Right ventricle myocardium inferior (tissue), 1 donor: ENCODE results near the gene CNN1. TPM values are rescaled to one million over a fixed set of nuclear protein-coding genes. Genes with fewer than 3 reads are reported as not detected.
"Not testable (repeated sequence)": the region's sequence is repeated elsewhere in the genome, so short reads cannot be mapped to it uniquely, and the experiment has no call there.

Source experiments
- ATAC-seq: fragments of 200-7000 bp; cut with Tn5 transposase; one replicate; pipeline ENCODE4 v1.9.1; 2020; ENCODE audit warnings: mild to moderate bottlenecking, moderate library complexity
- DNase-seq: peaks from one replicate; pipeline ENCODE4 v3.0.0; 2021; ENCODE audit errors: missing footprints
- intact Hi-C: fragments of 100-400 bp; cut with DNase I; formaldehyde crosslinking; loops from one replicate; pipeline ENCODE4 v1.11.0; 2022
- total RNA-seq: library from RNA; stranded (reverse); fragmentation: NEBNext Ultra II Directional; extraction: Animal tissue kit (Norgen Biotek cat#: 25700); gene quantifications from one replicate; pipeline ENCODE4 v1.2.1, GENCODE V29; 2021
- donor health status: DM: no; HTN: yes; CAD: no; lungs with severe emphysema.

Gene CNN1
- total RNA-seq, 1 donor from 2014 or later: 174 TPM

DNA sequence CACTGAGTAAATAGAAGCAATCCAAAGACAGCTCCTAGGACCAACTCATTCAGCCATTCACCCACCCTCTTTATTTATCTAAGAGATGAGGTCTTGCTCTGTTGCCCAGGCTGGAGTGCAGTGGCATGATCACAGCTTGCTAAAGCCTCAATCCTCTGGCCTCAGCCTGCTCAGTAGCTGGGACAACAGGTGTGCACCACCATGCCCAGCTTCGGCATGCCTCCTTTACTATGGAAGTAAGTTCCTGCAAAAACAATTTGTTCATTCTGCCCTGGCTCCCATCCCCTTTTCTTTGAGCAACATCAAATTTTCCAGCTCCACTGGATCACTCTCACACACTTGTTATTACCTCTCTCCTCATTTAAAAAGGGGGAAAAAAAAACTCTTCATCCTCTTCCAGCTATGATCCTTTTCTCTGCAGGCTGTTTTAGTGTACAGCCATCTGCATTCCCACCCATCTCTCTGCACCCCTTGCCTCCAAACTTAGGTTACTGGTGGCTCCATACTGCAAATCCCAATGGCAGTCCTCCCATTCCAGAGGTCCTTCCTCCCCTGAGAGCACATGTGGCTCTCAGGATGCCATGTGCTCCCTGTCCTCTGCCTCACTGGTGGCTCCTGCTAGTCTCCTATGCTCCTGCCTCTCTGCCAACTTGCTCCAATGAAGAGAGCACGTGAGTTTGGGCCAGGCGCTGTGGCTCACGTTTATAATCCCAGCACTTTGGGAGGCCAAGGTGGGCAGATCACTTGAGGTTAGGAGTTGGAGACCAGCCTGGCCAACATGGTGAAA, 18.2 kb downstream of the CNN1 start:
- intact Hi-C loops: no loop called here
- DNase-seq (no peak), ATAC-seq (no peak)

GRCh38 chr19:11558881-11559828, 20.5 kb downstream of the CNN1 start, which contains the start of gene ELOF1:
Gene ELOF1, minus strand, starts transcription at chr19:11559230. Its CDS starts 4,883 bp downstream, at chr19:11554347.
- peak; percentile 99 for ATAC-seq
- peak; percentile 99 for DNase-seq
- intact Hi-C loops: loop anchor here (2.0 kb wide), 1 partner anchor 28 kb away; no protein-coding TSS in a partner anchor

DNA sequence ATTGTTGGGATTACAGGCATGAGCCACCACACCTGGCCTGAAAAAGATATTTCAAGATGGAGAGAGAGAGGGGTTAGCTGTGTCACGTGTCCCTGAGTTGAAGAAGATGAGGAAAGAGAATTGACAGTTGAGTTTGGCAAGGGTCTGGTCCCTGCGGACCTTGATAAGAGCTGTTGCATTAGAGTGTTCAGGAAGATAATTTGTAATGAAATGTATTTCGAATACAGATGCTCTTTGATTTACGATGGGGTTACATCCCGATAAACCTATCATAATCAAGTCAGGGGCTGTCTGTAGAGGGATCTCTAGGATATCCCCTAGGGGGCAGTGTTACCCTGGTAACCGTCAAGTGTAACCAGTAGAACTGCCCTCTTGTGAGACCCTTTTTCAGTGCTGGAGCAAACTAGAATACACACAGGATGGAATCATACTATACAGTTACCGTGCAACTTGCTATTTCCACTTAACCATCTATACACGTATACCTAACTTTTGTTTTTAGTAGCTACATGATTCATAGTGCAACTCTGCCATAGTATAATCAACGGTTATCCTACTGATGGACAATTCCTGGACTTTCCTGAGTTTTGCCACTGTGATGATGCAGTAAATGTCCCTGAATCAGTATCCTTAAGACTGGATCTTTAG, 21.9 kb downstream of the CNN1 start:
- DNase-seq (no peak), ATAC-seq (no peak)
- intact Hi-C loops: no loop called here

- intact Hi-C loops: no loop called here
- no peak for ATAC-seq
- no peak for DNase-seq
These were observed 24.9 kb downstream of the CNN1 start for GRCh38 chr19:11563532-11563931.

DNA sequence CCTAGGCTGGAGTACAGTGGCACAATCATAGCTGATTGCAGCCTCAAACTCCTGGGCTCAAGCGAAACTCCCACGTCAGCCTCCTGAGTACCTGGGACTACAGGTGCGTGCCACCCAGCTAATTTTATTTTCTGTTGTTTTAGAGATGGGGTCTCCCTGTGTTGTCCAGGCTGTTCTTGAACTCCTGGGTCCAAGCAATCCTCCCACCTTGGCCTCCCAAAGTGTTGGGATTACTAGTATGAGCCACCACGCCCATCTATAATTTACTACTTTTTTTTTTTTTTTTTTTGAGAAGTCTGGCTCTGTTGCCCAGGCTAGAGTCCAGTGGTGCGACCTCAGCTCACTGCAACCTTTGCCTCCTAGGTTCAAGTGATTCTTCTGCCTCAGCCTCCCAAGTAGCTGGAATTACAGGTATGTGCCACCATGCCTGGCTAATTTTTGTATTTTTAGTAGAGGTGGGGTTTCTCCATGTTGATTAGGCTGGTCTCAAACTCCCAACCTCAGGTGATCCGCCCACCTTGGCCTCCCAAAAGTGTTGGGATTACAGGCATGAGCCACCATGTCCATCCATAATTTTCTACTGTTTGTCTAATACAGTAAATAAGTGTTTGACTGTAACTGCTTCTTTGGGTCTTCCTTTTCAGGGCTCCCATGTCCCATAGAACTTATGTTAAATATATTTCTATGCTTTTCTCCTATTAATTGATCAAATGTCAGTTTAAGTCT, 25.6 kb downstream of the CNN1 start:
- ATAC-seq, DNase-seq, intact Hi-C loops: not testable (repeated sequence)

DNA sequence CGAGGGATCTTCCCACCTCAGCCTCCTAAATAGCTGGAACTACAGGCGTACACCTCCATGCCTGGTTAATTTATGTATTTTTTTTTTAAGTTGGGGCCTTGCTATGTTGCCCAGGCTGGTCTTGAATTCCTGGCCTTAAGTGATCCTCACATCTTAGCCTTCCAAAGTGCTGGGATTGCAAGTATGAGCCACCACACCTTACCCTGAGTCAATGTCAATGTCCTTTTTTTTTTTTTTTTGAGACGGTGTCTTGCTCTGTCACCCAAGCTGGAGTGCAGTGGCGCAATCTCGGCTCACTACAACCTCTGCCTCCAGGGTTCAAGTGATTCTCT, 27.0 kb downstream of the CNN1 start:
- intact Hi-C loops, DNase-seq, ATAC-seq: not testable (repeated sequence)

DNA sequence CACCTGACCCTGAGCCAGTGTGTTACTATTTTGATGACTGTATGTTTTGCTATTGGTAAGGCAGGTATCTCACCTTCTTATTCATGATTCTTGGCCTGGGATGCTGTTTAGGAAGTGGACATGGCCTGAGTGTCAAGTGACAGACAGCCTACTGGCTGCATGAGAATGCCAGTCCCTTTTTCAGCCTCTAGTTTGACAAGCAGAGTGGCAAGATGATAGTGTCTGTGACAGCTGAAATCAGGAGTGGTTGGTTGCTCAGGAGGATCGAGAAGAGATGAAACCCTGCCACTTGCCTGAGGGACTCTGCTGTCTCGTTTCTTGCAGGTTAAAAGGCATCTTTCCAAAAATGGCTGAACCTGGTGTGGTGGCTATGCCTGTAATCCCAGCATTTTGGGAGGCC, 27.5 kb downstream of the CNN1 start:
- no peak for ATAC-seq

DNA sequence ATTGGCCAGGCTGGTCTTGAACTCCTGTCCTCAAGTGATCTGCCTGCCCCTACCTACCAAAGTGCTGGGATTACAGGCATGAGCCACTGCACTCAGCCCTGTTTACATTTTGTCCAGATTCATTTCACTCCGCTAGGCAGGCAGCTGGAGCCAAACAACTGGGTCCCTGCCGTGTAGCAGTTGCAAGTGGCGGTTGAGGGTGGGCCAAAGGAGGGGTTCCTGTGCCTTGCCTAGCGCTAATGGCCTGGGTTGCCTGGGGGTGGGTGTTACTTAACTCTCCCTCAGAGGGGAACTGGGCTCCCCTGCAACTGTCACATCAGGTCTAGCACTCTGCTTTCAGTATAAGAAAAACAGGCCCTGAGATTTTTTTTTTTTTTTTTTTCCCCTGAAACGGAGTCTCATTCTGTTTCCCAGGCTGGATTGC, 31.4 kb downstream of the CNN1 start:
- intact Hi-C loops: no loop called here
- DNase-seq: no peak
- ATAC-seq: no peak

More for the DNA sequence above, 27.5 kb downstream of the CNN1 start:
- DNase-seq: no peak
- intact Hi-C loops: no loop called here

- ATAC-seq, intact Hi-C loops, DNase-seq: not testable (repeated sequence)
These were observed 34.7 kb downstream of the CNN1 start for GRCh38 chr19:11573354-11573753.

GRCh38 chr19:11573763-11574162, 35.1 kb downstream of the CNN1 start:
- DNase-seq, intact Hi-C loops, ATAC-seq: not testable (repeated sequence)

DNA sequence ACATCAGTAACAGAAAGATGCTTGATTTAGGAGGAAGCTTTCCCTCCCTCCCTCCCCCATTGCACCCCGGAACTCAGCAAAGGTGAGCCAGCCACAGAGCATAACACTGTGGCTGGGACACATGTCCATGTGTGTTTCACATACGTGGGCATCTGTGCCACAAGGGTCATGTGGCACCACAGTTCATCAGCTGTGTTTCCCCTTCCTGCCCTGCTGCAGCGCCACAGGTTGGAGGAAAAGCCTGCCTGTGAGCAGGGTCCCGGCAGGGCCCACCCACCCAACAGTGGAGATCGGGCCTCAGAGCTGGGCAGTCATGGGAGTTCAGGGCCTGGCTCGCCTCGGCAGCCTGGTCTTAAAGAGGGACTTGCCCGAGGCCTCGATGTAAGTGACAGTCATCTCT, 36.0 kb downstream of the CNN1 start:
- no peak for DNase-seq

GRCh38 chr19:11576227-11576626, 37.6 kb downstream of the CNN1 start:
- intact Hi-C loops: no loop called here
- ATAC-seq: peak; percentile 22
- no peak for DNase-seq

More for the DNA sequence above, 36.0 kb downstream of the CNN1 start:
- ATAC-seq: no peak
- intact Hi-C loops: no loop called here

DNA sequence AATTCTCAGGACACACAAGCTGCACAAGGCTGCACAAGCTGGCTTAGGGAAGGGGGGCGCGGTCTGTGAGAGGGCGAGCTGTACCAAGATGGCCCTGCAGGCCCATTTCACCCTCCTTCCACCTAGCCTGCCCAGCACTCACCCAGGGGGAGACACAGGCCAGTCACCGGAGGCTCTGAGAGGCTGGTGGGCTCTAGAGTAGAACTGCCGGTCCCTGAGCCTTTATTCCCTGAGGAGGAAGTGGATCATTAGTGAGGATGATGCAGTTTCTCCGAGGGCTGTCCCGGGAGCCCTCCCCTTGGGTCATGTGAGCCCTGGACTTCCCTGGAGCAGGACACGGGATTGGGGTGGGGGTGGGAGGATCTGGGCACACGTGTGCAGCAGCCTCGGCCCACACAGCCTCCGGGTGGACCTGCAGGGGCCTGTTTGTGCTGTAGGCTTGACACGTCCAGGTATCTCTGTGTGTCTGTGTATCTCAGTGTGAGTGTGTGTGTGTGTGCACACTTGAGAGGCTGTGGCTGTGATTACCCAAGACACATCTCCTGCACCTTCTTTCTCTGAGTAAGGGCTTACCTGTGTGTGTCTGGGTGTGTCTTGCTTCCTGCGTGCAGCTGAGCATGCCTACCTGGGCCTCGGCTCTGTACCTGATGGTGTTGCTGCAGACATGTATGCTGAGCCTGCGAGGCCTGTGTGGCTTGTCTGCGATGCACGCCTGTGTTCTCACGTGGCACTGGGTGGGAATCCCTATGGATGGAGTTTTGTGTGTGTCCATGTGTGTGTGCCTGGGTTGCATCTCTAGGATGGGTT, 39.0 kb downstream of the CNN1 start, which contains the start of gene ACP5:
TSS of gene ACP5 (minus strand) at position 195 of the 807 bp plus-strand sequence. CDS start 328 bp downstream, outside the sequence.
- intact Hi-C loops: no loop called here
- DNase-seq (no peak), ATAC-seq (no peak)

DNA sequence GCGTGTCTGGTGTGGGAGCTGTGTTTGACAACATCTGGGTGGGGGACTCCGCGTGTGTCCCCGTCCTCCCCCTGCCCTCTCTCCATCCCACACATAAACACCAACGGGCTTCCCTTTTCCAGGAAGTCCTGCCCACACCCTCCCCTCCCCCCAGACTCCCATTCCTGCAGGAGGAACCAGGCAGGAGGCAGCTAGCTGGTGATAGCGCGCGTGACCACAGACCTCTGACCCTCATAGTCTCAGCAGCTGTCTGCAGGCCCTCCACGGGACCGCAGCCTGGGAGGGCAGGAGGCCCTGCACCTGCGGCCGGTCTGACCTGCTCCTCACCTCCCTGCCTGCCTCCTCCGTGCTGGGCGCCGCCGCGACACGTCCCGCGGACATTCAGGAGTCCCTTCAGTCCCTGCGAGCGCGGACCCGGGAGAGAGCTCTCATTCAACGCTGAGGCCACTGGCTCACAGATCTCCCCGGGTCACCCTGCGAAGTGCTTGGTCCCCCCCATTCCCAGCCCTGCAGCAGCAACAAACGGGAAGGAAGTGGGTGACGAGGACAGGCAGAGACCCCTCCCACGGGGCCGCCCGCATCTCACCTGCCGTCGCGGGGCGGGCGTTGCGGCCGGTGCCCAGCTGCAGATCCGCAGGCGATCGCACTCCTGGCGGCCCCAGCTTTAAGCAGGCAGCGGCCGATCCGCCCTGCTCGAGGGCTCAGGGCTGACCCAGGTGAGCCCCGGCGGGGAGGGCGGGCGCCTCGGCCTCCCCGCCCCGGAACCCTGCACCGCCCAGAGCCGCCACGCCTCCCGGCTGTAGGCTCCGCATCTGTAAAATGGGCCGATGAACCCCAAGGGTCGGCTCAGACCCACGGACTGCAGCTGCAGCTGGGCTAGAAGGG, 39.8 kb downstream of the CNN1 start:
- DNase-seq: peak; percentile 74
- intact Hi-C loops: no loop called here
- ATAC-seq: peak; percentile 21

DNA sequence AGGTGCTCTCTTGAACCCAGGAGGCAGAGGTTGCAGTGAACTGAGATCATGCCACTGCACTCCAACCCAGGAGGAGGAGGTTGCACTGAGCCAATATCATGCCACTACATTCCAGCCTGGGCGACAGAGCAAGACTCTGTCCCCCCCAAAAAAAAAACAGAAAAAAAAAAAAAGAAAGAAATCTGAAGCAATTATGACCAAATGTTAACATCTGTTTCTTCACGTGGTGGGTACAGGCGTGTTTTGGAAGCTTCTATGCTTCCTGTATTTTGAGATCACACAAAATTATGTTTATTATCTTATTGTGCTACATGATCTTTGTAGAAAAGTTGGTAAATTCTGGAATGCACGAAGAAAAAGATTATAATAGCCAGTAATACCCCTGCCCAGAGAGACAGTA, 41.5 kb downstream of the CNN1 start:
- ATAC-seq (no peak), DNase-seq (no peak)
- intact Hi-C loops: no loop called here

GRCh38 chr19:11581740-11582139, 43.1 kb downstream of the CNN1 start:
- intact Hi-C loops: no loop called here
- ATAC-seq (no peak), DNase-seq (no peak)
